Panc1 (cell line): ENCODE results near the gene CYP2C19. TPM values are rescaled to one million over a fixed set of nuclear protein-coding genes. Genes with fewer than 3 reads are reported as not detected.

Source experiments
- ATAC-seq: fragments of 200-7000 bp; cut with Tn5 transposase; 2 replicates; pipeline ENCODE4 v1.9.1; 2020; ENCODE audit warnings: mild to moderate bottlenecking, moderate library complexity
- BruUV-seq: library from RNA; stranded (reverse); fragments of 400-500 nt; replicated peaks from 2 replicates; lab custom pipeline; 2021; lab: Mats Ljungman, UMichigan
- CTCF ChIA-PET: fragments of 300-600 bp; sonication (Branson Sonifier 250); formaldehyde crosslinking; loops from one replicate; lab custom pipeline; 2022; ENCODE audit warnings: antibody characterized with exemption; lab: Charles Lee
- POLR2A ChIA-PET: fragments of 300-600 bp; sonication (Branson Sonifier 250); formaldehyde crosslinking; loops from one replicate; lab custom pipeline; 2022; ENCODE audit warnings: antibody characterized with exemption; lab: Charles Lee
- DNase-seq: peaks from one replicate; pipeline ENCODE4 v3.0.0-alpha.2; 2010; ENCODE audit warnings: low read depth, low spot score
- H3K27ac ChIP-seq: 2 replicates; pipeline ENCODE4 v1.5.1; 2011; ENCODE audit warnings: mild to moderate bottlenecking, low read length, inconsistent platforms
- H3K27me3 ChIP-seq: fragments of 200-500 bp; sonication (Bioruptor generic); 2 replicates; pipeline ENCODE4 v1.6.0; 2014; ENCODE audit warnings: low read length, inconsistent platforms; ENCODE audit not compliant: control insufficient read depth, insufficient read depth
- H3K36me3 ChIP-seq: fragments of 200-500 bp; sonication (Bioruptor generic); 2 replicates; pipeline ENCODE4 v1.5.1; 2014; ENCODE audit warnings: inconsistent platforms, mild to moderate bottlenecking, low read length, moderate library complexity; ENCODE audit not compliant: control insufficient read depth, insufficient read depth
- H3K4me1 ChIP-seq: 2 replicates; pipeline ENCODE4 v1.5.1; 2011; ENCODE audit warnings: inconsistent platforms, mild to moderate bottlenecking, low read length, moderate library complexity; ENCODE audit not compliant: control insufficient read depth, insufficient read depth
- H3K4me3 ChIP-seq, 2 experiments: 2 replicates each; pipeline ENCODE4 v1.5.1; 2011 to 2012; ENCODE audit warnings: low read depth in 2 of 2, low read length in 2 of 2, mild to moderate bottlenecking in 2 of 2, inconsistent platforms in 1 of 2, moderate library complexity in 1 of 2
- H3K9me3 ChIP-seq: fragments of 200-500 bp; sonication (Bioruptor generic); 2 replicates; pipeline ENCODE4 v1.5.1; 2014; ENCODE audit warnings: low read depth, mild to moderate bottlenecking, inconsistent platforms, low read length, moderate library complexity; ENCODE audit not compliant: control insufficient read depth, insufficient read depth
- CTCF ChIP-seq: fragments of 450-650 bp; IDR thresholded peaks from 2 replicates; pipeline ENCODE4 v1.5.1; 2017; ENCODE audit warnings: mild to moderate bottlenecking
- POLR2AphosphoS5 ChIP-seq: IDR thresholded peaks from 2 replicates; pipeline ENCODE4 v1.6.1; 2012; ENCODE audit warnings: mild to moderate bottlenecking, low read depth, low read length, moderate library complexity
- SIN3A ChIP-seq: IDR thresholded peaks from 2 replicates; pipeline ENCODE4 v1.6.1; 2012; ENCODE audit warnings: low read depth, mild to moderate bottlenecking, low read length, moderate library complexity, borderline replicate concordance; ENCODE audit not compliant: insufficient read depth
- TCF7L2 ChIP-seq: IDR thresholded peaks from 2 replicates; pipeline ENCODE4 v1.6.1; 2011; ENCODE audit warnings: mild to moderate bottlenecking, low read depth, low read length, inconsistent platforms
- in situ Hi-C: cut with HindIII; loops from 2 replicates; pipeline ENCODE4 v1.10.0; 2016; ENCODE audit warnings: low sequenced_read_pairs, low pct_unique_long_range_greater_than_20kb
- intact Hi-C: fragments of 100-400 bp; cut with micrococcal nuclease; formaldehyde crosslinking; loops from one replicate; pipeline ENCODE4 v1.10.0; 2022; ENCODE audit not compliant: unreplicated experiment
- total RNA-seq: library from RNA; stranded (reverse); gene quantifications from one replicate; pipeline ENCODE4 v1.2.1, GENCODE V29; 2021; ENCODE audit not compliant: unreplicated experiment
- TF ChIP-seq, protein P1 (sequence below), 2 experiments: IDR thresholded peaks; 2 replicates each; pipeline ENCODE4 v1.6.1; 2011 to 2012; ENCODE audit warnings: low read depth in 2 of 2, control low read depth in 1 of 2, low read length in 1 of 2, mild to moderate bottlenecking in 1 of 2, moderate library complexity in 1 of 2; ENCODE audit not compliant: insufficient read depth in 1 of 2

CYP2C19 gene
- total RNA-seq, 1 experiment from 2014 or later, result 0.15 TPM

- intact Hi-C loops (no loop called here), in situ Hi-C loops (no loop called here)
- no peak for DNase-seq
- no peak overlapping the region for H3K4me3 ChIP-seq
- ChIA-PET CTCF (no interaction called here), POLR2A (no interaction called here)
- no TSS peak for BruUV-seq
- TF ChIP-seq SIN3A (no peak), CTCF (no peak), POLR2AphosphoS5 (no peak), TCF7L2 (no peak)
- TF ChIP-seq, protein P1, sequence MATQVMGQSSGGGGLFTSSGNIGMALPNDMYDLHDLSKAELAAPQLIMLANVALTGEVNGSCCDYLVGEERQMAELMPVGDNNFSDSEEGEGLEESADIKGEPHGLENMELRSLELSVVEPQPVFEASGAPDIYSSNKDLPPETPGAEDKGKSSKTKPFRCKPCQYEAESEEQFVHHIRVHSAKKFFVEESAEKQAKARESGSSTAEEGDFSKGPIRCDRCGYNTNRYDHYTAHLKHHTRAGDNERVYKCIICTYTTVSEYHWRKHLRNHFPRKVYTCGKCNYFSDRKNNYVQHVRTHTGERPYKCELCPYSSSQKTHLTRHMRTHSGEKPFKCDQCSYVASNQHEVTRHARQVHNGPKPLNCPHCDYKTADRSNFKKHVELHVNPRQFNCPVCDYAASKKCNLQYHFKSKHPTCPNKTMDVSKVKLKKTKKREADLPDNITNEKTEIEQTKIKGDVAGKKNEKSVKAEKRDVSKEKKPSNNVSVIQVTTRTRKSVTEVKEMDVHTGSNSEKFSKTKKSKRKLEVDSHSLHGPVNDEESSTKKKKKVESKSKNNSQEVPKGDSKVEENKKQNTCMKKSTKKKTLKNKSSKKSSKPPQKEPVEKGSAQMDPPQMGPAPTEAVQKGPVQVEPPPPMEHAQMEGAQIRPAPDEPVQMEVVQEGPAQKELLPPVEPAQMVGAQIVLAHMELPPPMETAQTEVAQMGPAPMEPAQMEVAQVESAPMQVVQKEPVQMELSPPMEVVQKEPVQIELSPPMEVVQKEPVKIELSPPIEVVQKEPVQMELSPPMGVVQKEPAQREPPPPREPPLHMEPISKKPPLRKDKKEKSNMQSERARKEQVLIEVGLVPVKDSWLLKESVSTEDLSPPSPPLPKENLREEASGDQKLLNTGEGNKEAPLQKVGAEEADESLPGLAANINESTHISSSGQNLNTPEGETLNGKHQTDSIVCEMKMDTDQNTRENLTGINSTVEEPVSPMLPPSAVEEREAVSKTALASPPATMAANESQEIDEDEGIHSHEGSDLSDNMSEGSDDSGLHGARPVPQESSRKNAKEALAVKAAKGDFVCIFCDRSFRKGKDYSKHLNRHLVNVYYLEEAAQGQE (IDR thresholded peaks at IDR 0.05; ENCODE audit: insufficient read depth in 1 of 2, low read depth in 2 of 2, low read length in 1 of 2), result no peak
- H3K9me3 ChIP-seq, result no peaks in the 10 kb centered on the region
- H3K4me1 ChIP-seq, result no peaks in the 10 kb centered on the region
- H3K27me3 ChIP-seq, result no peaks in the 10 kb centered on the region; the same call in 1 of the 2 replicates
- H3K36me3 ChIP-seq, result no peaks in the 10 kb centered on the region
- no peak overlapping the region for H3K27ac ChIP-seq
- ATAC-seq, result no peak
These were observed 88.3 kb downstream of the CYP2C19 start for GRCh38 chr10:94850766-94851165.

DNA sequence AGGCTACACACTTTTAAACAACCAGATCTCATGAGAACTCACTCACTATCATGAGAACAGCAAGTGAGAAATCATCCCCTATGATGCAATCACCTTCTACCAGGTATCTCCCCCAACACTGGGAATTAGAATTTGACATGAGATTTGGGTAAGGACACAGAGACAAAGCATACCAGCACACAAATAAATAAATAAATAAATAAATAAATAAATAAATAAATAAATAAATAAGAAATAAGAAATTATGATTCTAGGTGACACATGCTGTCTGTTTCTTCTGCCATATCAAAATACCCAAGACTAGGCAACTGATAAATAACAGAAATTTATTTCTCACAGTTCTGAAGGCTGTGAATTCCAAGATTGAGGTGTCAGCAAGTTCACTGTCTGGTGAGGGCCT, 88.8 kb downstream of the CYP2C19 start:
- H3K27me3 ChIP-seq, result no peaks in the 10 kb centered on the region
- H3K4me1 ChIP-seq, result no peaks in the 10 kb centered on the region
- no peak for DNase-seq
- intact Hi-C loops, result no loop called here
- H3K4me3 ChIP-seq, result no peak overlapping the region
- ATAC-seq, result no peak
- TF ChIP-seq TCF7L2 (no peak), SIN3A (no peak), CTCF (no peak), POLR2AphosphoS5 (no peak)
- TF ChIP-seq, protein P1 (IDR thresholded peaks at IDR 0.05; ENCODE audit: insufficient read depth in 1 of 2, low read depth in 2 of 2, low read length in 1 of 2), result no peak
- H3K9me3 ChIP-seq, result no peaks in the 10 kb centered on the region
- POLR2A ChIA-PET, result no interaction called here
- no TSS peak for BruUV-seq
- CTCF ChIA-PET, result no interaction called here
- no peaks in the 10 kb centered on the region for H3K36me3 ChIP-seq
- H3K27ac ChIP-seq, result no peak overlapping the region
- in situ Hi-C loops, result no loop called here
